Islet precursor cell (in vitro differentiated cells): ENCODE results near the gene MSL1.
A peak's percentile ranks its signal among the peaks of the same experiment; 100 is the strongest.

Experiments used
- DNase-seq: peaks from one replicate; pipeline ENCODE4 v3.0.0-alpha.2; 2018

The MSL1 gene

GRCh38 chr17:40105861-40106759 is 15.7 kb upstream of the MSL1 start:
- no peak for DNase-seq

GRCh38 chr17:40106760-40107521 is 14.8 kb upstream of the MSL1 start:
- DNase-seq = no peak

- DNase-seq = no peak
Measured at GRCh38 chr17:40107522-40108174, 14.1 kb upstream of the MSL1 start.

GRCh38 chr17:40108970-40109824 is 12.6 kb upstream of the MSL1 start:
- DNase-seq = no peak

GRCh38 chr17:40110026-40110845 is 11.5 kb upstream of the MSL1 start:
- no peak for DNase-seq

GRCh38 chr17:40111221-40112128 is 10.3 kb upstream of the MSL1 start:
- peak; percentile 98 for DNase-seq

- DNase-seq = no peak
Measured at GRCh38 chr17:40112191-40112711, 9.5 kb upstream of the MSL1 start.

- no peak for DNase-seq
Measured at GRCh38 chr17:40112718-40113109, 9.1 kb upstream of the MSL1 start.

- peak; percentile 97 for DNase-seq
Measured at GRCh38 chr17:40113110-40113906, 8.5 kb upstream of the MSL1 start.

- no peak for DNase-seq
Measured at GRCh38 chr17:40113907-40114245, 7.9 kb upstream of the MSL1 start.

GRCh38 chr17:40115101-40115436 is 6.7 kb upstream of the MSL1 start:
- DNase-seq = no peak

GRCh38 chr17:40122136-40122998 is 596 bp downstream of the MSL1 start:
- DNase-seq = peak; percentile 86

- DNase-seq = peak; percentile 87
Measured at GRCh38 chr17:40122999-40123810, 1.4 kb downstream of the MSL1 start.

GRCh38 chr17:40123811-40124114 is 2.0 kb downstream of the MSL1 start:
- no peak for DNase-seq

GRCh38 chr17:40124279-40125141 is 2.7 kb downstream of the MSL1 start:
- DNase-seq = peak; percentile 44

- DNase-seq = no peak
Measured at GRCh38 chr17:40129498-40129897, 7.7 kb downstream of the MSL1 start.
